ENCODE results near the gene ARRDC5.

- TF ChIP-seq CTCF (conservative IDR thresholded peaks at IDR 0.05; ENCODE audit: low read length), result no peak
- no peak for TF ChIP-seq EZH2phosphoT487 (IDR thresholded peaks at IDR 0.05; ENCODE audit: borderline replicate concordance)
Observed at GRCh38 chr19:4843647-4843965, 59.1 kb downstream of the ARRDC5 start.

All from Loucy (cell line).